ENCODE measurements around the gene SPINK8. TPM values are rescaled to one million over a fixed set of nuclear protein-coding genes. Genes with fewer than 3 reads are reported as not detected.

The SPINK8 gene
- polyA plus RNA-seq, 3 donors, result not detected

- TF ChIP-seq, protein P1, sequence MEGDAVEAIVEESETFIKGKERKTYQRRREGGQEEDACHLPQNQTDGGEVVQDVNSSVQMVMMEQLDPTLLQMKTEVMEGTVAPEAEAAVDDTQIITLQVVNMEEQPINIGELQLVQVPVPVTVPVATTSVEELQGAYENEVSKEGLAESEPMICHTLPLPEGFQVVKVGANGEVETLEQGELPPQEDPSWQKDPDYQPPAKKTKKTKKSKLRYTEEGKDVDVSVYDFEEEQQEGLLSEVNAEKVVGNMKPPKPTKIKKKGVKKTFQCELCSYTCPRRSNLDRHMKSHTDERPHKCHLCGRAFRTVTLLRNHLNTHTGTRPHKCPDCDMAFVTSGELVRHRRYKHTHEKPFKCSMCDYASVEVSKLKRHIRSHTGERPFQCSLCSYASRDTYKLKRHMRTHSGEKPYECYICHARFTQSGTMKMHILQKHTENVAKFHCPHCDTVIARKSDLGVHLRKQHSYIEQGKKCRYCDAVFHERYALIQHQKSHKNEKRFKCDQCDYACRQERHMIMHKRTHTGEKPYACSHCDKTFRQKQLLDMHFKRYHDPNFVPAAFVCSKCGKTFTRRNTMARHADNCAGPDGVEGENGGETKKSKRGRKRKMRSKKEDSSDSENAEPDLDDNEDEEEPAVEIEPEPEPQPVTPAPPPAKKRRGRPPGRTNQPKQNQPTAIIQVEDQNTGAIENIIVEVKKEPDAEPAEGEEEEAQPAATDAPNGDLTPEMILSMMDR (IDR thresholded peaks at IDR 0.05), result no peak
- Histone ChIP-seq H3K27ac (ENCODE audit: low read depth in 1 of 2, low read length in 2 of 2) (no peak overlapping the region), H3K4me1 (ENCODE audit: control insufficient read depth in 1 of 2, insufficient read depth in 2 of 2, low read length in 2 of 2) (peaks cover 30 to 38% of the 10 kb centered on the region in 2 donors), H3K27me3 (ENCODE audit: control insufficient read depth in 2 of 2, insufficient read depth in 2 of 2, low read length in 2 of 2) (no peaks in the 10 kb centered on the region), H3K36me3 (replicated peaks in 1 of 2; ENCODE audit: control insufficient read depth in 1 of 2, insufficient read depth in 2 of 2, low read length in 2 of 2) (peaks cover 6 to 8% of the 10 kb centered on the region in 2 donors), H3K79me2 (ENCODE audit: insufficient read depth, low read length) (peaks cover 37% of the 10 kb centered on the region), H3K4me2 (replicated peaks; ENCODE audit: extremely low read depth, low read length, poor library complexity, severe bottlenecking) (no peak overlapping the region), H3K4me3 (replicated peaks in 1 of 3; ENCODE audit: low read depth in 2 of 3, low read length in 3 of 3) (no peak overlapping the region), H3K9me3 (replicated peaks in 1 of 2; ENCODE audit: control insufficient read depth in 1 of 2, insufficient read depth in 1 of 2, low read length in 2 of 2) (no peaks in the 10 kb centered on the region), H2AFZ (ENCODE audit: insufficient read depth, low read depth, low read length, poor library complexity, severe bottlenecking) (no peak overlapping the region), H4K20me1 (ENCODE audit: insufficient read depth, low read length) (no peaks in the 10 kb centered on the region), H3K9ac (ENCODE audit: insufficient read depth, low read length, poor library complexity, severe bottlenecking) (no peak overlapping the region)
- Mint-ChIP-seq H3K27me3 (ENCODE audit: low read depth in 3 of 3) (peaks cover 0 to 3% (median 0%) of the 10 kb centered on the region in 3 donors), H3K4me3 (no peak overlapping the region), H3K9me3 (peaks cover 0 to 2% (median 0%) of the 10 kb centered on the region in 7 donors), H3K27ac (no peak overlapping the region), H3K36me3 (peaks cover 2% of the 10 kb centered on the region in 2 donors), H3K4me1 (peaks cover 32% of the 10 kb centered on the region)
- intact Hi-C loops (cut with micrococcal nuclease), result no loop called here
- no peak for DNase-seq
- WGBS (ENCODE audit: insufficient coverage), result 100% methylated on average over 1 of the region's 2 CpGs
Measured at GRCh38 chr3:48303021-48303420, 30.4 kb downstream of the SPINK8 start.

DNA sequence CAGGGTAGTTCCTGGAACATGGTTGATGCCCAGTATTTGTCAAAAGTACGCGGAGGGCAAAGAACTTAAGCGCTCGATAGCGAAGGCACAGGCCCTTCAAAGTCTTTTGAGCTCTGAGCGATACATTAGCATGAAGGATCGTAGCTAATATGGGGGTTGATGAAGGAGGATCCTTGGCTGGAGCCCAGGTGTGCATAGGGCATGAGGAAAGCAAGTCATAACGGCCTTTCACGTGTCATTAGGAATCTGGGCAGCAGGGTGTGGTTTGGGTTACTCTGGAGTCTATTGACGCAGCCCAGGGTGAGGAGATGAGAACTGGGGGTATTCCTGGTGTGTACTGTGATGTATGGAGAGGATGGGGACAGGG is 31.7 kb downstream of the SPINK8 start:
- intact Hi-C loops (cut with micrococcal nuclease), result no loop called here
- peaks cover 37% of the 10 kb centered on the region for H3K79me2 ChIP-seq (ENCODE audit: insufficient read depth, low read length)
- peak overlapping the region; percentile 87 for H3K4me2 ChIP-seq (replicated peaks; ENCODE audit: extremely low read depth, low read length, poor library complexity, severe bottlenecking)
- H3K9me3 Mint-ChIP-seq, result peaks cover 0 to 2% (median 0%) of the 10 kb centered on the region in 7 donors
- peak overlapping the region; percentile 66 to 95 (median 88) for H3K27ac Mint-ChIP-seq
- DNase-seq, result peak in 1 of 3 donors; percentile 11
- peak overlapping the region; percentile 96 for H3K4me3 Mint-ChIP-seq
- WGBS (ENCODE audit: insufficient coverage), result under 1% methylated on average over 10 of the region's 10 CpGs
- H3K9me3 ChIP-seq (replicated peaks in 1 of 2; ENCODE audit: control insufficient read depth in 1 of 2, insufficient read depth in 1 of 2, low read length in 2 of 2), result no peaks in the 10 kb centered on the region
- peak overlapping the region; percentile 100 for H2AFZ ChIP-seq (ENCODE audit: insufficient read depth, low read depth, low read length, poor library complexity, severe bottlenecking)
- H3K27ac ChIP-seq (ENCODE audit: low read depth in 1 of 2, low read length in 2 of 2), result peak overlapping the region; percentile 79 to 87
- H3K4me1 ChIP-seq (ENCODE audit: control insufficient read depth in 1 of 2, insufficient read depth in 2 of 2, low read length in 2 of 2), result peaks cover 25 to 30% of the 10 kb centered on the region in 2 donors
- H3K36me3 ChIP-seq (replicated peaks in 1 of 2; ENCODE audit: control insufficient read depth in 1 of 2, insufficient read depth in 2 of 2, low read length in 2 of 2), result peaks cover 18 to 20% of the 10 kb centered on the region in 2 donors
- peaks cover 0 to 3% (median 0%) of the 10 kb centered on the region in 3 donors for H3K27me3 Mint-ChIP-seq (ENCODE audit: low read depth in 3 of 3)
- H3K36me3 Mint-ChIP-seq, result peaks cover 14 to 15% of the 10 kb centered on the region in 2 donors
- TF ChIP-seq, protein P1 (IDR thresholded peaks at IDR 0.05), result no peak
- H3K4me1 Mint-ChIP-seq, result peaks cover 28% of the 10 kb centered on the region
- no peaks in the 10 kb centered on the region for H3K27me3 ChIP-seq (ENCODE audit: control insufficient read depth in 2 of 2, insufficient read depth in 2 of 2, low read length in 2 of 2)
- no peaks in the 10 kb centered on the region for H4K20me1 ChIP-seq (ENCODE audit: insufficient read depth, low read length)
- peak overlapping the region; percentile 71 to 92 (median 81) for H3K4me3 ChIP-seq (replicated peaks in 1 of 3; ENCODE audit: low read depth in 2 of 3, low read length in 3 of 3)
- peak overlapping the region; percentile 94 for H3K9ac ChIP-seq (ENCODE audit: insufficient read depth, low read length, poor library complexity, severe bottlenecking)
